DND-41 (cell line): ENCODE measurements around the gene NCOR2.
A peak's percentile ranks its signal among the peaks of the same experiment; 100 is the strongest.

ENCODE experiments used
- ATAC-seq: fragments of 200-7000 bp; cut with Tn5 transposase; 3 replicates; pipeline ENCODE4 v1.9.1; 2021; ENCODE audit warnings: low read depth; ENCODE audit not compliant: insufficient read depth
- DNase-seq: peaks from one replicate; pipeline ENCODE4 v3.0.0-alpha.2; 2020
- H2AFZ ChIP-seq: 2 replicates; pipeline ENCODE4 v1.6.0; 2012; ENCODE audit warnings: low read depth, low read length
- H3K27ac ChIP-seq: 2 replicates; pipeline ENCODE4 v1.5.1; 2012; ENCODE audit warnings: low read length, inconsistent platforms
- H3K27me3 ChIP-seq: fragments of 200-600 bp; sonication (generic); 2 replicates; pipeline ENCODE4 v1.6.0; 2012; ENCODE audit warnings: low read length, mild to moderate bottlenecking, inconsistent platforms; ENCODE audit not compliant: insufficient read depth, poor library complexity
- H3K36me3 ChIP-seq: 2 replicates; pipeline ENCODE4 v1.5.1; 2012; ENCODE audit warnings: low read length, inconsistent platforms; ENCODE audit not compliant: insufficient read depth
- H3K4me1 ChIP-seq: 2 replicates; pipeline ENCODE4 v1.5.1; 2012; ENCODE audit warnings: mild to moderate bottlenecking, low read length; ENCODE audit not compliant: insufficient read depth
- H3K4me2 ChIP-seq: 2 replicates; pipeline ENCODE4 v1.6.0; 2012; ENCODE audit warnings: mild to moderate bottlenecking, moderate library complexity, low read length, inconsistent platforms; ENCODE audit not compliant: insufficient read depth
- H3K4me3 ChIP-seq, 2 experiments: fragments of 200-600 bp in 1 of 2; shearing (Covaris generic) in 1 of 2; 2 replicates each; pipeline ENCODE4 v1.5.1; 2012 to 2016; ENCODE audit warnings: inconsistent platforms in 2 of 2, low read length in 2 of 2, mild to moderate bottlenecking in 2 of 2, low read depth in 1 of 2, moderate library complexity in 1 of 2
- H3K79me2 ChIP-seq: 2 replicates; pipeline ENCODE4 v1.6.0; 2012; ENCODE audit warnings: low read length, inconsistent platforms; ENCODE audit not compliant: insufficient read depth
- H3K9ac ChIP-seq: 2 replicates; pipeline ENCODE4 v1.6.0; 2012; ENCODE audit warnings: low read depth, mild to moderate bottlenecking, inconsistent platforms, low read length, moderate library complexity
- H3K9me3 ChIP-seq: 2 replicates; pipeline ENCODE4 v1.5.1; 2012; ENCODE audit warnings: low read length, moderate library complexity, mild to moderate bottlenecking, inconsistent platforms; ENCODE audit not compliant: insufficient read depth, severe bottlenecking
- H4K20me1 ChIP-seq: 2 replicates; pipeline ENCODE4 v1.6.0; 2012; ENCODE audit warnings: low read length; ENCODE audit not compliant: insufficient read depth
- EZH2 ChIP-seq: IDR thresholded peaks from 3 replicates; pipeline ENCODE4 v1.6.1; 2012; ENCODE audit warnings: borderline replicate concordance, low read depth, mild to moderate bottlenecking, moderate library complexity, low read length, inconsistent platforms; ENCODE audit not compliant: severe bottlenecking
- TF ChIP-seq, protein P1 (sequence below): IDR thresholded peaks from 2 replicates; pipeline ENCODE4 v1.5.1; 2012; ENCODE audit warnings: borderline replicate concordance, low read length, moderate library complexity, mild to moderate bottlenecking; ENCODE audit not compliant: poor library complexity, severe bottlenecking; ENCODE audit errors: extremely low read depth

Gene NCOR2

GRCh38 chr12:124610629-124611558 lies 43.5 kb upstream of the NCOR2 start:
- peaks cover 23% of the 10 kb centered on the region for H4K20me1 ChIP-seq
- ATAC-seq (no peak), DNase-seq (no peak)
- TF ChIP-seq EZH2, result no peak
- TF ChIP-seq, protein P1, sequence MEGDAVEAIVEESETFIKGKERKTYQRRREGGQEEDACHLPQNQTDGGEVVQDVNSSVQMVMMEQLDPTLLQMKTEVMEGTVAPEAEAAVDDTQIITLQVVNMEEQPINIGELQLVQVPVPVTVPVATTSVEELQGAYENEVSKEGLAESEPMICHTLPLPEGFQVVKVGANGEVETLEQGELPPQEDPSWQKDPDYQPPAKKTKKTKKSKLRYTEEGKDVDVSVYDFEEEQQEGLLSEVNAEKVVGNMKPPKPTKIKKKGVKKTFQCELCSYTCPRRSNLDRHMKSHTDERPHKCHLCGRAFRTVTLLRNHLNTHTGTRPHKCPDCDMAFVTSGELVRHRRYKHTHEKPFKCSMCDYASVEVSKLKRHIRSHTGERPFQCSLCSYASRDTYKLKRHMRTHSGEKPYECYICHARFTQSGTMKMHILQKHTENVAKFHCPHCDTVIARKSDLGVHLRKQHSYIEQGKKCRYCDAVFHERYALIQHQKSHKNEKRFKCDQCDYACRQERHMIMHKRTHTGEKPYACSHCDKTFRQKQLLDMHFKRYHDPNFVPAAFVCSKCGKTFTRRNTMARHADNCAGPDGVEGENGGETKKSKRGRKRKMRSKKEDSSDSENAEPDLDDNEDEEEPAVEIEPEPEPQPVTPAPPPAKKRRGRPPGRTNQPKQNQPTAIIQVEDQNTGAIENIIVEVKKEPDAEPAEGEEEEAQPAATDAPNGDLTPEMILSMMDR, result no peak
- H3K27me3 ChIP-seq, result no peaks in the 10 kb centered on the region
- no peak overlapping the region for H3K4me3 ChIP-seq
- H2AFZ ChIP-seq, result no peak overlapping the region
- H3K79me2 ChIP-seq, result no peaks in the 10 kb centered on the region
- H3K9me3 ChIP-seq, result no peaks in the 10 kb centered on the region
- no peak overlapping the region for H3K9ac ChIP-seq
- no peak overlapping the region for H3K27ac ChIP-seq
- H3K4me2 ChIP-seq, result no peak overlapping the region
- H3K36me3 ChIP-seq, result no peaks in the 10 kb centered on the region
- peaks cover 22% of the 10 kb centered on the region for H3K4me1 ChIP-seq

GRCh38 chr12:124610021-124610612 lies 42.7 kb upstream of the NCOR2 start:
- no peak overlapping the region for H2AFZ ChIP-seq
- no peaks in the 10 kb centered on the region for H3K36me3 ChIP-seq
- ATAC-seq (no peak), DNase-seq (no peak)
- no peak overlapping the region for H3K4me2 ChIP-seq
- no peaks in the 10 kb centered on the region for H3K79me2 ChIP-seq
- H3K27me3 ChIP-seq, result no peaks in the 10 kb centered on the region
- H3K9me3 ChIP-seq, result no peaks in the 10 kb centered on the region
- no peak overlapping the region for H3K4me3 ChIP-seq
- H3K4me1 ChIP-seq, result peaks cover 22% of the 10 kb centered on the region
- H3K9ac ChIP-seq, result no peak overlapping the region
- H3K27ac ChIP-seq, result no peak overlapping the region
- peaks cover 23% of the 10 kb centered on the region for H4K20me1 ChIP-seq
- no peak for TF ChIP-seq EZH2
- TF ChIP-seq, protein P1, result no peak

DNA sequence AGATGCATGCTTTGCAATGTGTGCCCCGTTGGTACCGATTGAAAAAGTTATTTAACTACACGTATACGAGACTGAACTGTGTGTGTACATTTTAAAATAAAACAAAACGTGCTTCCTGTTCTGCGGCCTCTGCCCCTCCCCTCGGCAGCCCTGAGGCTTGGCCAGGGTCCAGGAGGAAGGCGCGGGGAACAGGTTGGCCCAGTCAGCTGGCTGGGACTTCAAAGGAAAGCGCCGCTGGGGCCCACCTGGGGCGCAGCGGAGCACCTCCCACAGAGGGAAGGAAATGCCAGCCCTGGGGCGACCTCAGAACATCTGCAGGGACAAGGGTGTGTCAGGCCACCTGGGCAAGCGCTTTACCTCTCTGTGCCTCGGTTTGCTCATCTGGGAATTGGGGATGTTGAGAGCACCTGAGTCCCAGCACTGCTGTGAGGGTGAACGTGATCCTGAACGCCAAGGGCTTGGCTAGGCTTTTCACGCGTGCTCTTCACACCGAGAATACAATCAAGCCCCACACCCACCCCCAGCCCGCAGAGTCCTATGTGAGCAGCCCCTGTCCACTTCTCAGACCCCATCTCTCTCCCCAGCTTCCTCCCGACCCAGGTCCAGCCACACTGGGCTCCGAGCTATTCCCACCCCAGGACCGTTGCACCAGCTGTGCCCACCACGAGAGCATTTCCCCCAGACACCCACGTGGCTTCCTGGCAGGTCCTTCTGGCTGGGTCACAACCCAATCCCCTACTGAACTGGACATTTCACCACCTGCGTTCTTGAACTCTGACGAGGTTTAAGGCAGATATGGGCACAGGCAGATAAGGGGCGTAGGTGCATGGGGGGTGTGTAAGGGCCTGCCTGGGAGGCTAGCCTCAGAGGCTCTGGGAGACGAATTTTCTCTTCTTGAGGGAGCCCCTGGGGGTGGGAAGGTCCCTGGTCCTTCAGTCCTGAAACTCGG lies 41.9 kb upstream of the NCOR2 start:
- H3K27ac ChIP-seq, result peak overlapping the region; percentile 30; the same call in 1 of the 2 replicates

More for the DNA sequence above, 41.9 kb upstream of the NCOR2 start:
- H3K9me3 ChIP-seq, result no peaks in the 10 kb centered on the region
- H3K36me3 ChIP-seq, result no peaks in the 10 kb centered on the region
- ATAC-seq (peak; percentile 93), DNase-seq (peak; percentile 97)
- no peaks in the 10 kb centered on the region for H3K79me2 ChIP-seq
- H3K9ac ChIP-seq, result no peak overlapping the region
- peaks cover 22% of the 10 kb centered on the region for H3K4me1 ChIP-seq
- peak overlapping the region; percentile 54 for H3K4me2 ChIP-seq
- no peaks in the 10 kb centered on the region for H3K27me3 ChIP-seq
- H2AFZ ChIP-seq, result no peak overlapping the region
- peak overlapping the region in 1 of 2 experiments; percentile 4; a peak in 2 of 4 replicates for H3K4me3 ChIP-seq
- TF ChIP-seq EZH2, result no peak
- TF ChIP-seq, protein P1, result peak; percentile 19
- H4K20me1 ChIP-seq, result peaks cover 23% of the 10 kb centered on the region
